ENCODE measurements around the gene BEX3. TPM values are rescaled to one million over a fixed set of nuclear protein-coding genes. Genes with fewer than 3 reads are reported as not detected.

Gene BEX3
- total RNA-seq, 6 experiments from 2014 or later: 251 to 325 (median 291) TPM

DNA sequence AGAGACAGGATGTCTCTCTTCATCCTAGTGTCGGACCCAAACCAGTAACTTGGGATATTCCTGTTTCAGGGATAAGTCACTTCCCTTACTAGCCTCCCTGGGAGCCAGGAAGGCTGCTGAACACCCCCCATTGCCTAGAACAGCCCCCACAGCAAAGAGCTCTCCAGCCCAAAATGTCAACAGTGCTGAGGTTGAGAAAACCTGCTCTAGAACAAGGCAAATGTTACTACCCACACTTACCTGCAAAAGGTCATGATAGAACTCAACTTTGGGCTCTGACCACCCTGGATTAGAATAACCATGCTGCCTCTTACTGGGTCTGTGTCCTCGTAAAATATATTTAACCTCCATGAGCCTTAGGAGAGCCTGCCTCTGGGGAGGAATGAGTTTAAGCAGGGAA lies 20.3 kb downstream of the BEX3 start:
- Mint-ChIP-seq H3K4me1 (ENCODE audit: low read depth) (peaks cover 41% of the 10 kb centered on the region), H3K36me3 (ENCODE audit: low read depth) (no peaks in the 10 kb centered on the region), H3K27me3 (ENCODE audit: insufficient read depth) (no peaks in the 10 kb centered on the region), H3K27ac (peak overlapping the region; percentile 97), H3K4me3 (peak overlapping the region; percentile 36; the same call in 1 of the 2 replicates), H3K9me3 (no peaks in the 10 kb centered on the region)
- no peak for DNase-seq
- TF ChIP-seq, protein P1, sequence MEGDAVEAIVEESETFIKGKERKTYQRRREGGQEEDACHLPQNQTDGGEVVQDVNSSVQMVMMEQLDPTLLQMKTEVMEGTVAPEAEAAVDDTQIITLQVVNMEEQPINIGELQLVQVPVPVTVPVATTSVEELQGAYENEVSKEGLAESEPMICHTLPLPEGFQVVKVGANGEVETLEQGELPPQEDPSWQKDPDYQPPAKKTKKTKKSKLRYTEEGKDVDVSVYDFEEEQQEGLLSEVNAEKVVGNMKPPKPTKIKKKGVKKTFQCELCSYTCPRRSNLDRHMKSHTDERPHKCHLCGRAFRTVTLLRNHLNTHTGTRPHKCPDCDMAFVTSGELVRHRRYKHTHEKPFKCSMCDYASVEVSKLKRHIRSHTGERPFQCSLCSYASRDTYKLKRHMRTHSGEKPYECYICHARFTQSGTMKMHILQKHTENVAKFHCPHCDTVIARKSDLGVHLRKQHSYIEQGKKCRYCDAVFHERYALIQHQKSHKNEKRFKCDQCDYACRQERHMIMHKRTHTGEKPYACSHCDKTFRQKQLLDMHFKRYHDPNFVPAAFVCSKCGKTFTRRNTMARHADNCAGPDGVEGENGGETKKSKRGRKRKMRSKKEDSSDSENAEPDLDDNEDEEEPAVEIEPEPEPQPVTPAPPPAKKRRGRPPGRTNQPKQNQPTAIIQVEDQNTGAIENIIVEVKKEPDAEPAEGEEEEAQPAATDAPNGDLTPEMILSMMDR (IDR thresholded peaks at IDR 0.05): no peak

DNA sequence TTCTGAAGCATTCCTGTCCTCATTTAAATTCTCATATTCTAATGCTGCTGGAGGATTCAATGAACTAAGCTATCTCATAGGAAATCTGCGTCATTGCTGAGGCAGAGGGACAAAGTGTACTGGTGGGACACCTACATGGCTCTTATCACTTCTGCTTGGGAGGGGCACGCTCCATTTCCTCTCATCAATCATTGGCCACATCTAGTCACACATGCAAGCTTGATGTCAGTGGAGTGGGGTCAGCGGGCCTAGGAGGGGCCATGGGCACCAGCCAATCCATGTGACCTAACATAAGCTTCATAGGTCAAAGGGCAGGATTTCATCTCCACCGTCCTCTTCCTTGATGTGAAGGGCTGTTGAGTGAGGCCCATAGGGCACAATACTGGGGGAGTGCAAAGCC lies 21.4 kb downstream of the BEX3 start:
- Mint-ChIP-seq H3K27ac (peak overlapping the region; percentile 97), H3K27me3 (ENCODE audit: insufficient read depth) (no peaks in the 10 kb centered on the region), H3K4me1 (ENCODE audit: low read depth) (peaks cover 41% of the 10 kb centered on the region), H3K9me3 (no peaks in the 10 kb centered on the region), H3K4me3 (no peak overlapping the region), H3K36me3 (ENCODE audit: low read depth) (no peaks in the 10 kb centered on the region)
- TF ChIP-seq, protein P1 (IDR thresholded peaks at IDR 0.05): no peak
- no peak for DNase-seq

- H3K4me1 Mint-ChIP-seq (ENCODE audit: low read depth): peaks cover 41% of the 10 kb centered on the region
- H3K27me3 Mint-ChIP-seq (ENCODE audit: insufficient read depth): no peaks in the 10 kb centered on the region
- DNase-seq: peak; percentile 74
- peak overlapping the region; percentile 97 for H3K27ac Mint-ChIP-seq
- 0 out of 2 replicates have a peak overlapping the region, but pooled peaks have one; percentile 14 for H3K4me3 Mint-ChIP-seq
- H3K9me3 Mint-ChIP-seq: no peaks in the 10 kb centered on the region
- H3K36me3 Mint-ChIP-seq (ENCODE audit: low read depth): no peaks in the 10 kb centered on the region
- TF ChIP-seq, protein P1 (IDR thresholded peaks at IDR 0.05): no peak
These were observed 22.1 kb downstream of the BEX3 start for GRCh38 chrX:103398421-103398864.

DNA sequence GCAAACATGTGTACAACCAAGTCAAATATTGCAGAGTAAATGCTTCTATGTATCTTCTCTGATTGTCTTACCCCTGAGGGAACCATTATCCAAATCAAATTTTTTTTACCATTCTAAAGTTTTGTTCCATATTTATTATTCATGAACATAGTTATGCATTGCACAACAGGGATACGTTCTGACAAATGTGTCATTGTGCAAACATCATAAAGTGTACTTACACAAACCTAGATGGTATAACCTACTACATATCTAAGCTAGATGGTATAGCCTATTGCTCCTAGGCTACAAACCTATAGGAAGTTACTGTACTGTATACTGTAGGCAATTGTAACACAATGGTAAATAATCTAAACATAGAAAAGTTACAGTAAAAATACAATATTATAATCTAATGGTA lies 23.4 kb downstream of the BEX3 start:
- H3K27ac Mint-ChIP-seq: no peak overlapping the region
- no peak for DNase-seq
- TF ChIP-seq, protein P1 (IDR thresholded peaks at IDR 0.05): no peak
- H3K36me3 Mint-ChIP-seq (ENCODE audit: low read depth): no peaks in the 10 kb centered on the region
- H3K27me3 Mint-ChIP-seq (ENCODE audit: insufficient read depth): no peaks in the 10 kb centered on the region; the same call in 1 of the 2 replicates
- no peaks in the 10 kb centered on the region for H3K9me3 Mint-ChIP-seq
- H3K4me1 Mint-ChIP-seq (ENCODE audit: low read depth): peaks cover 46% of the 10 kb centered on the region
- H3K4me3 Mint-ChIP-seq: no peak overlapping the region

DNA sequence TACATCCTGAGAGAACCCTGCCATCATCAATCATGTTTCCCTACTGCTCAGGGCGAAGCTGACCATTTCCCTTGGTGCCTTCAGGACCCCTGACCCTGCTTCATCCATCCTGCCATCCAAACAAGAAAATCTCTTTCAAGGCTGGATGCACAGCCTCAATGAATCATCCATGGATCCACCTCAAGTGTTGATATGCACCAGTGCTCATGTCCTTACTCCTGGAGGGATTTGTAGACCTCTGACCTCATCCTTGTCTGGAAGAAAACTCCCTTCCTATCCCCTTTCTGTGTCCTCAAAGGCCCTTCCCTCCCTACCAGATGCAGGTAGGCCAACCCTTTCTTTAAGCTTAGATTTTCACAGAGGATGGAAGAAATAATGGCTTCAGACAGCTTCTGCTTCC lies 24.6 kb downstream of the BEX3 start:
- Mint-ChIP-seq H3K4me3 (no peak overlapping the region), H3K36me3 (ENCODE audit: low read depth) (no peaks in the 10 kb centered on the region), H3K27ac (no peak overlapping the region), H3K4me1 (ENCODE audit: low read depth) (peaks cover 54% of the 10 kb centered on the region), H3K27me3 (ENCODE audit: insufficient read depth) (no peaks in the 10 kb centered on the region; the same call in 1 of the 2 replicates), H3K9me3 (no peaks in the 10 kb centered on the region)
- TF ChIP-seq, protein P1 (IDR thresholded peaks at IDR 0.05): no peak
- no peak for DNase-seq
